GM21619 (cell line): ENCODE measurements around the gene LGR4.

Experiments
- ATAC-seq: cut with Tn5 transposase; IDR thresholded peaks from one replicate; pipeline ENCODE4 v1.9.1; 2021; ENCODE audit not compliant: unreplicated experiment

The LGR4 gene

DNA sequence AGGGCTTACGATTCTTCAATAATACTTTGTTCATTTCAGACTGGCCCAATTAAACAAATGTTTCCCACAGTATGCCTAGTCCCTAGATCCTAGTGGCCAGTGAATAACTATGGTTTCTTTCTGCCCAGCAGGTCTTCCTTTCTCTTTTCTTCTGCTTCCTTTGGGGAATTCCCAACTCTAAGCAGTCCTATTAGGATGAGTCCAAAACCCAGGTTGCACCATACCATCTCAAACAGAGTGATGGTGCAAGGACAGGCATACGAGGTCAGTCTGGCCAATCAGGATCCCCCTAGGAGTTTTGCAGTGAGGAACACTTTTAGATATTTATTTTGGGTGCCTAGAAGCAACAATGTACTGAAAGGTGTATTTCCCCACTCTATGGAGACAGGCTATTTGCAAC is 68.2 kb downstream of the LGR4 start:
- no peak for ATAC-seq

DNA sequence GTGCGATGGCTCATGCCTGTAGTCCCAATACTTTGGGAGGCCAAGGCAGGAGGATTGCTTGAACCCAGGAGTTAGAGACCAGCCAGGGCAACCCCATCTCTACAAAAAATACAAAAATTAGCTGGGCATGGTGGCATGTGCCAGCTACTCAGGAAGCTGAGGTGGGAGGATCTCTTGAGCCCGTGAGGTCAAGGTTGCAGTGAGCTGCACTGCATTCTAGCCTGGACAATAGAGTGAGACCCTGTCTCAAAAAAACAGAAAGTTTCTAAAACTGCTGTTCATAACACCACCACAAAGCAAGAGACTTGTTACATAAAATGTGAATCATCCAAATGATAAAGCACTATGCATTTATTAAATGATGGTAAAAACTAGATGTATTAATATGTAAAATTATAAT is 69.4 kb downstream of the LGR4 start:
- ATAC-seq: no peak

DNA sequence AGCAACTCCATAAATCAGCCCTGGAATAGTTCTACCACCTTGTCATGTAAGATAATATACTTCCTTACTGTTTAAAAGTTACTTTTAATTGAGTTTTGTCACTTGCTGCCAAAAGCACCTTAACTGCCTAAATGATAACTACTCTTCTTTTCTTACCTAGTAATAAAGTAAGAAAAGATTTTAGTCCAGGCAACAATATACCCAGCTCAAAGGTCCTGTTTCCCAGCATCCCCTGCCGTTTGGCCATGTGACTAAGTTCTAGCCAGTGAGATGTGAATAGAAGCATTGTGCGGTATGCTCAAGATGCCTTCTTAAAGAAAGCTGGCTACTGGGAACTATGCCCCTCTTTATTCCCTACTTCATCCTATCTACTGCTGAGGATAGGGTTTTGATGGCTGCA is 70.1 kb downstream of the LGR4 start:
- ATAC-seq: no peak

DNA sequence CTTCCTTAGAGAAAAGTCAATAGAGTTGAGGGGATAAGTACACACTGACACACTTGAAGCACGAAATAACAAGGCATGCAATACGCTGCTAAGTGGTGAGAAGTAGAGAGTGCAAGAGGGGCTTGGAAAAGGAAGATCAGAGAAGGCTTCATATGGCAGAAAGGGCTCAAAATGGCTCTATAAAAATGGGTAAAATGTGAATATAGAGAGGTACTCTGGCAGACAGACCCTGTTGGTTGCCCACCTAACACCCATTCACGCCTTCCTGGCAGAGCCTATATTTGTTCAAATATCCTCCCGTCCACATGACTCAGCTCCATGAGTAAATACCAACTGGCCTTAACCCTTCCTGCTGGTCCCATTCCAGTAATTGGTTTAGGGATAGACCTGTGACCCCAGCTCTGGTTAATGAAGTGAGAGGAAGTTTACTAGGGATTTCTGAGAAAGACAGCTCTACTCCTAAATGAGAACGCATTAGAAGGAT is 70.7 kb downstream of the LGR4 start:
- no peak for ATAC-seq

DNA sequence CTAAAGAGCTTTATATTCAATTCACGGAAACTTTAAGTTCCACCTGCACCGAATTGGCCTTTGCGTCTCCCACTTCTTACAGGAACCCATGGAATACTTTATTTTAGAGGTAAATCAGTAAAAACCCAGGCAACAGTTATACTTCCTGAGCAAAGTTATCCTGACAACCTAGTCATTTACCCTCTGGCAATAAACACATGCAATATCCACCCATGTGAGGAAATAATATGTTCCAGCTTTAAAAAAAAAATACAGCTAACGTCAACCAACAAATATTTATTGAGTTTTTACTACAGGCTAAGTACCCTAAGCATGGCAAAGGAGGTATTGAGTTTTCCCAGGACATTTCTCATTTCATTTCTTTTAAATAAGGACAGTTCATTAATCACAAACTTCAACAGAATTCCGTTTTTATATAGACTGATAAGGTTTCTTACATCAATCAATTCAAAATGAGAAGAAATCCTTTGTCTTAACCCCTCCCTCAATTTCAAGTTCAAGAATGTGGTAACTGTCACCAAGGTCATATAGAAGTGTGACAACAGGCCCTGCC is 71.2 kb downstream of the LGR4 start:
- no peak for ATAC-seq

DNA sequence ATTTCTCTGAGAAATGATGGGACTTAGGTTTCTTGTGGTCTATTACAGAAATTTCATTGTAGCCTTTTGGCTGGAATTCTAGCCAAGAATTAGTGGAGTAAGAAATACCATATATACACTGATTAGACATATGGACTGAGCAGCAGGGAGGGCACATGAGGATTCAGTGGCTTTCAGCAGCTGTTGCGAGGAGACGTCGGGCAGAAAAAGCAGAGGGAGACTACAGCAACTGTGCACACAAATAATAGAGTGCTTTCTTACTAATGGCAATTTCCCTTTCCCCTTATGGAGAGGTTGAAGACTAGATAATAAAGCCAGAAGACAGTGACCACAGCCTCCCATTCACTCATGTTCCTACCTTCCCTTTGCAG is 74.2 kb downstream of the LGR4 start:
- no peak for ATAC-seq

DNA sequence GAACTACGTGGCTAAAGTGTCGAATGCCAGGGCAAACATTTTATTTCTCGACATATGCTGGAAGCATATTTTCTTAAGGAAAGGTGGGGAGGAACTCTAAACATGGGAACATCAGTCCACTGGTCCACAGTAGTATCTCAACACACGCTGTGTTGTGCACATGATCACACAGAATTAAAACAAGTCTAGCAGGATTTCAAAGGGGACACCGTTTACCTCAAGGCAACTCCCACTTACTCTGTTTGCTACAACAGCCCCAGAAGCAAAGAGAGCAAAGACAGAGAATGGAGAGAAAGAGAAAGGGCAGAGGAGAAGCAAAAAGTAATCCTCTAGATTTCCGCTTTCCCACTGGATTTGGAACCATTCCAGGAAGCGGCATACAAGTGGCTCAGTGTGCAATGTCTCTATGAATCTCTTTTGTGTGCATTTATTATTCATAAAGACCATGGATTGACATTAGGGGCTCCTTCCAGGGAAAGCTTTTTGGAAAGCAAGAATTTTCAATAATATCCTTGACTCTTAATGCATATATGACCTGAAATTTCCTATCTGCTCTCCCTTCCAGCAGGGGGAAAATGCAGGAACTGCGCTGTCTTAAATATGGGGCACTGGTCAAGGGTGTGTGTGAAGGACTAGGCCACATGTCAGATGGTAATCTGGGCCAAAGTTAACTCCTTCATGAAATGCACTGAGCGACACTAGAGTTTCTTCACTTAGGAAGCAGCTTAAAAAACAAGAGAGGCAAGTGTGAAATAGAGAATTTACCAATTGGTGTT is 74.8 kb downstream of the LGR4 start:
- no peak for ATAC-seq

DNA sequence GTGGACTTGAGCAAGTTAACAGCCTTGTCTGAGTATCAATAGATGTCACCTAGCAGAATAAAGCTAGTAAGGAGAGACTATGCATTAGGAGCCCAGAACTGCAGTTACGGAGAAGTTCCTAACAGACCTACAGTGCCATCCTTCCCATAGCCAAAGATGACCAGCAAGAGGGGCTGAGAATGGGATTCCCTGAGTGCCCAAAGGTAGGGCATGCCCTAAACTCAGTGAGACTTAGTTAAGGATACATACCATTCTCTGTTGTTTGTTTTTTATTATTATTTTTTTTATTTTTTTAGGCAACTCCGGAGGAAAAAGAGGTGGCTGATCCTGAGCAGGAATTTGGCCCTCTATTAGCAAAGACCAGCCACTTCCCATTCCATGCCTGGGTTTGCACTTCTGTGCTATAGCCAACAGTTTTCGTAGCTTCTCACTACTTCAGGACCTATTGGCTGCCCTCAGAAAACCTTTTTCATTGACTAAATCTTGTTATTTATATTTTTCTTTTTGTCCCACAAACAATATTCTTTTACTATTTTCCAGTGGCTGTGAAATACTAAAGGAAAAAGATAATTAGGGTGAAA is 76.2 kb downstream of the LGR4 start:
- no peak for ATAC-seq

DNA sequence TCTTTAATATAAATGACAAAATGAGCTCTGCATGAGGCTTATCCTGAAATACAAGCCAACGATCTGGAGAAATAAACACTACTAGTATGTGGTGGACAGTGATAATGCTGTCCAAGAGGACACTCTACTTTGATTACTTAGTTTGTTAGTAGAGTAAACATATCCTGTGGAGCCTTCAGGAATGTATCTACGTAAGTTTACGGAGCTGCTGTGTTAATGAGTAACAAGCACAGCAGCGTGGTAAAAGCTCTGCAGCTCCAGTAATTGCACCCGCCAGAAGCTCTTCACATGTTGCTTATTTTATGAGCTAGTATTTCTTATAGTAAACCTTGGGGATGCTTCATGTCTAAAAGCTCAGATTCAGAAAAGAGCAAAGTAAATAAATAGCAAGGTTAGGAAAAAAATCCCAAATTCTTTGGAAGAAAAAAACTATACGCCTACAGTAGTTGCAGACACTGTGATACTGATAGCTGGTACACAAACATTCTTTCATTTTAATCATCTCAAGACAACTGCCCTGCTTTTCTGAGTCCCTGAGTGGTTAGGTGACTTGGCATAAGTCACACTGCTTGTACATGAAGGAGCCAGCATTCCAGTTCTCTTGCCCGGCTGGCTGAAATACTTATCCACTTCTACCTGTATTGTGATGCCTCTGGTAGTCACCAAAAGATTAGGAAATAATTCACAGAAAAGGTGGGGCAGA is 76.9 kb downstream of the LGR4 start:
- no peak for ATAC-seq

DNA sequence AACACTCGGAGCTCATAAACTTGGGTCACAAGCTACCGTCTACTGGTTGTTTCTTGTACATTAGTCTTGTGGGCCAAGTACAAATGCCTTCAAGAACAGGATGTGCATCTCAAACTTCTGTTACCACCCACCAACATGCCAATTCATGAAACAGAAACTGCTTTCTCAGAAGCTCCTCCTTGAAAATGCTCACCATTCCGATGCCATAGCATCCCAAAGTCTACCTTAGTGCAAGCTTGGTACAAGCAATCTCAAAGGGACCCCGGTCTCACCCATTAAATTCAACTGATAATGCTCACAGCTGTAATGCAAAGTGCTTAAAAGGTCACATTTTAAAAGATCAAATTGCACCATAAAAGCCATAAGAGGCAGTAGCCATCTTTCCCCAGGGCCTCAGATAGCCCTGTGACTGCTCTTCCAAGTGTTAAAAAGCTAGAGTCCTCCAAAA is 77.8 kb downstream of the LGR4 start:
- ATAC-seq: no peak

DNA sequence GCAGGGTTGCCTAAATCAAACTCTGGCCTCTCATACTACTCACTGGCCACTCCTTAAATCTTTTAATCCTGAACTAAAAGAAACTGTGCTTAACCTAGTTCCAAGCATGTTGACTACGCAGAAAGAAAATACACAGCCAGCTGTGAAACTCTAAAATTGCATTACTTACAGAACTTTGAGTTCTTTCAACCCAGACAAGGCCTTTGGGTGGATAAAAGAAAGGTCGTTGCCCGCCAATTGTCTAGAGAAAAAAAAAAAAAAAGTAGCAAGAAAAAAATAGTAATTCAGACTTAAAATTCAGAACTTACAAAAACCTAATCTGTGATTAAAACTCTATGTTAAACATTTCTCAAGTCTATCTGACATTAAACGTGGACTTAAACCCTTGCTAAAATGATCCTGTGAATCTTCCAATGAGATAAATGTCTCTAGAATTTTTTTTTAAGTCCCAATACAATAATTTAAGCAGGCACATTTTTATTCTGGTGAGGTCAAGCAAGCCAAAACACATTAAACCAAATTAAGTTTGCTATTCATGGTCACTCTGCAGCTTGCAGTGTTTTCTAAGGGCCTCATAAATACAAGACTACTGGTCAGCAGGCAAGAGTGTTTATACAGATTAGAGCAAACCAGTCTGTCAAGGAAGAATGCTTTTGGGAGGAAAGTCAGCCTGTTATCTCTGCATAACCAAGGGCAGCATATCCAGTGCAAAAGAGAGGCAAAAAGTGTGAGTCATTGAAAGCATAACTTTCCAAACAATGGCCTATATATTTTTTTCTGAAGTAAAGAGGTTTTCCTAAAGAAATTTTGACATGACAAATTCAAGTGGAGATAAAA is 80.1 kb downstream of the LGR4 start:
- no peak for ATAC-seq

DNA sequence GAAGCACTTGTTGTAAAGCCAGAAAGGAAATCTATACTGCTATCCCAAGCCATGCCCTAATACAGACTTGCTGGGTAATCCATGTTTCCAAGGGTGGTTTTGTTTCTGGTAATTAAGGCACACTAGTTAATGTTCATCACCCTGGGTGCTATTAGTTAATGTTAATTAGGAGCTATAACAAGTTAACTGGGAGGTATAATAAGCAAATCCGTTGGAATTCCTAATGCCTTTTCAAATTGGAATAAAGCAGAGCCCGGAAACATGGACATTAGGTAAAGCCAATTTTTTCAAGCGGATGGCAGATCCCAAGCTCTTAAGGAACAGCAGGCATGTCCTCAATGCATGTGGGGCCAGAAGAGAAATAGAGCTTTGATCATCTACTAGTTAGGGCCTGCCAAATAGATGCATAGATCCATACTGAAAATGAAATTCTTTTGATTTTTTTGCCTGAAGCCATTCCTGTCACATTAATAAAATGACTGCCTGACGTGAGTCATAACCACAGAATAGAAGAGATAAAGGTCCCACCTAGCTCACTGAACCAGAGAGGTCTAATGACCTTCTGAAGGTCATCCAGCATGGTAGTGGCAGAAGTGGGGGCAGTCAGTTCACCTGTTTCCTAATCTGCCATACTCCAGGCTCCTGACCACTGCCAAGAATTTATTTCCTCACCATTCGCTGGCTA is 81.1 kb downstream of the LGR4 start:
- no peak for ATAC-seq

DNA sequence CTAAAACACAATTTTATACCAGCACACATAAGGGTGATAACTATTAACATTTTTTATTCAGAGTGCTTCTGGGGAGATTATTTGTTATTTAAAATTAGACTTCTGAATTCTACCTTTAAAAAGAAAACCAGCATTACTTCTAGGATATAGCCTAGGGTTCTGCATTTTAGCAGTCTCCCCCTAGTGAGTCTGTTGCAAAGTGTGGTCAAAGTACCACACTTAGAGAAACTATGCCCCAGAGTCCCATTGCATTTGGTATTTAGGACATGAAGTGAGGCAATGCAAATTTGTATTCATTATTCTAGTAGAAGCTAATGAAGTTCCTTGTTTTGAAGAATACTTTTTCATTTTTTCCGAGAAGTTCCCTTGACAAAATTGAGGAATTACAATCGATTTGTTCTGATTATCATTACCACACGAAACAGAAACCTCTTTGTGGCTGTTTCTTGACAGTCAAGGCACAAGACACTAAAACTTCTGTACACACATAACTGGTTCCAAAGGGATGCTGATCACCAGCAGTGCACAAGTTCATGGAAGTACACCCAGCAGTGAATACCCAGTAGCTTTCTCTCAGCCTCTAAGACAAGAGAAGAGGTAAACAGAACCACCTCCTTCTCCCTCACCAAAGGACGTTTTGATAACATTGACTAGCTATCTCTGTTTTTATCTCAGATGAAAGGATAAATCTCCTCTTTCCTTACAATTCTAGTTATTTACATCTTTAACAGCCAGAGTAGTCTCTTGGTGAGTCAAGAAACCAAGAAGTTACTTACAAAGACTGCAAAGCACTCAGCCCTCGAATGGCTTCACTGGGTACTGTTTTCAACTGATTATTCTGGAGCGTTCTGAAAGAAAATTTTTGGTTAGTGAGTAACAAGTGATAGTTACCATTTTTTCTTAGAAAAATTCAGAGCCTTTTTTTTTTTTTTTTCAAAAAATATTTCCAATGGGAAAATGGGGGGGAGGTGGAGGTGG is 82.0 kb downstream of the LGR4 start:
- ATAC-seq: no peak

DNA sequence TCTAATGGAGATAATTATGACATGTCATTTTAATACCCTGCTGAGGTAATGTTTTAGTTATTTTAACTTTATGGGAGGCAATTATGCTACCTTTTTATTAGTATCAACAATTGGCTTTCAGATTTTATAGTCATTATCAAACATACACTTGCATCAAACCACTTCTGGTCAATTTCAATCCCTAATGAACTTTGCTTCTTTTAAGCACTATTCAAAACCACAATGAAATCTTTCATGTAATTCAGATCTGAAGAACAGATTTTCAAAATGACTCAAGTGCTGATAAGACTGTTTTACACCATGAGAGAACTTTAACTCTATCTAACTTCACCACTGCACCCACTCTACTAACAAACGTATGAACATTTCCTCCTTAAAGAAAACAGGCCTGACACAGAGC is 83.7 kb downstream of the LGR4 start:
- no peak for ATAC-seq

DNA sequence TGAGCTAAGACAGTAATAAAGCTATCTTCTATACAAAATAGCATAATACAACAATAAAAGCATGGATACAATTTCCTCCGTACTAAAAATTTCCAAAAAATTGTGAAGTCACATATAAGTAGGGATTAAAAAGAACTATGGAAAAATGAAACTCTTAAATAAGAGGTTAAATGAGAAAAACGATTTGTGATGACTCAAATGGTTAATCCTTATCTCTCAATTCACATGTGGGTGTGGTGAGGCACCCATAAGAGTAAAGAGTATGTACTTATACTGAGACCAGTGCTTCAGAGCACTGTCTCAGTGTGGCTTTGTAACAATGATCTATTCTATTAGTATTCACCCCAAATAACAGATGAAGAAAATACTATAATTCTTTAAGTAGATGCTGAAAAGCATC is 84.6 kb downstream of the LGR4 start:
- ATAC-seq: no peak

DNA sequence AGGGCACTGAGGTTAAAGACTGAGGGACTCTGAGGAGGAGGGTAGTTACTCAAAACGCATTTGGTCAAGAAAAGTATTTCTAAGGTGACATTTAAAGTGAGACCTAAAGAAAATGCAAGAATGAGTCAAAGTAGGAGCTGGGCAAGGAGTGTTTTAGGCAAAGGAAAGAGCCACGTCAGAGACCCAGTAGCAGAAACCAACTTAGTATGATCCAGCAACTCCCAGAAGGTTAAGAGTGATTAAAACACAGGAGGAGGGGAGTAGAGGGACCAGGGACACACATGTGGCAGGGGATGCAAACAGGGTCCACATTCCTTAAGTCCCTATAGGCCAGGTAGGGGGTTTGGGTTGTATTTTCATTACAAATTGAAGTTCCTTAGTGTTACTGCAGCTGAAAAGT is 85.2 kb downstream of the LGR4 start:
- ATAC-seq: no peak

DNA sequence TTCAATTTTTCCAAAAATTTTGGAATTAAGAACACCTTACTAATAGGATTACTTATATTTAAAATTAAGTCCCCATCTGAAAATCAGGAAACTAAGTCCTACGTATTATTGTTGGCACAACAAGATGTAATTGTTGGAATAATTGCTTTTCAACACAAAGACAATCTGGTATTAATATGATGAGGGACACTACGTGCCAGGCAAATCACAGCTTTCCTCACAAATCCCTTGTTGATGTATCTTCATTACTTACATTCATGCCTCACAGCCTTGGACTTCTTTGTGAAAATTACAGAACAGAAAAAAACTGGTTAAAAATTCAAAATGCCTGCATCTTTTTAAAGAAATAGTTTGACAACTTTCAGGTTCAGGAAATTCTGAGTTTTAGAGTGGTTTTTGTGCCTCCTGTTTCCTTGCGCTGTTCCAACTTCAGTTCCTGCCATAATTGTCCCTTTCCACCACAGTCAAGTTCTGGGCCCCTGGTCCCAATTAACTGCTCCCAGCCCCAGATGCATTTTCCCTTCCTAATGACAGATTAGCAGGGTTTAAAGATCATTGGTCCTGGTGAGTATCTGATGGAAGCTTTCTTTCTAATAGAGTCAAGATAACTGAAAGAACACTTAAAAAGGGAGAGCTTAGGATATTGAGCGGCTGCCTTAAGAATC is 86.3 kb downstream of the LGR4 start:
- no peak for ATAC-seq

DNA sequence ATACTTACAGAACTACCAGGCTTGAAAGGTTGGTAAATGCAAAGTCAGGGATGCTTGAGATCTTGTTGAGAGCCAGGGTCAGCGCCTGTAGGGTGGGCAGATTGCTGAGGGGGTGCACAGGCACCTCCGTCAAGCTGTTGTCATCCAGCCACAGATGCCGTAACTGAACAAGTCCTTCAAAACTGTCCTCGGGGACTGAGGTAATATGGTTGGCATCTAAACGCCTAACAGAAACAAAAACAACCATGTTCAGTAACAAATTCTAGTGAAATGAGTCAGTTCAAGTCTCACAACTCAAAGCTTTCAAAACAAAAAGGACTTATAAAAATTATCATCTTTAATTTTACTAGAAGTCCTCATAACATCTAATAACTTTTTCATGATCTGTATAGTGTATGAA is 87.3 kb downstream of the LGR4 start:
- ATAC-seq: no peak

DNA sequence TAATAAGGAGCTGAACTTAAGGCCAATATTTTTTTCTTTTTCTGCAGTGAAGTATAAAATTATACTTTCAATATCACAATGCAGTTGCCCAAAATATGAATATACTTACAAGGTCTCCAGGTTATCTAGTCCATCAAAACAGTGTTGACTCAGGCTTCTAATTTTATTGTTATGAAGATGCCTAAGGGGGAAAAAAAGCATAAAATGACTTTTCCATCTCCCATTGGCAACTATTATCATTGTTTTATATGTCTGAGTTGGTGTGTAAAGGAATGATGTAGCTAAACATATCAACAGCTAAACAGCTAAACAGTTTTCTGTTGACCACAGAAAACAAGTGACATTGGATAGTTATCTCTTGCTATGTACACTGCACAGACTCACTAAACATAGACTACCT is 88.4 kb downstream of the LGR4 start:
- no peak for ATAC-seq
